NB4 (cell line): ENCODE data around the gene RPS28.

ENCODE experiments used
- MYC ChIP-seq: IDR thresholded peaks from 2 replicates; pipeline ENCODE4 v1.6.1; 2011; ENCODE audit warnings: low read depth, low read length
- POLR2A ChIP-seq: IDR thresholded peaks from 2 replicates; pipeline ENCODE4 v1.6.1; 2011; ENCODE audit warnings: mild to moderate bottlenecking; ENCODE audit not compliant: insufficient read length; ENCODE audit errors: extremely low read depth
- TF ChIP-seq, protein P1 (sequence below): IDR thresholded peaks from one replicate; pipeline ENCODE4 v1.5.1; 2012; ENCODE audit warnings: low read depth, low read length
- TF ChIP-seq, protein P2 (sequence below): IDR thresholded peaks from 2 replicates; pipeline ENCODE4 v1.6.1; 2011; ENCODE audit warnings: low read depth, low read length

DNA sequence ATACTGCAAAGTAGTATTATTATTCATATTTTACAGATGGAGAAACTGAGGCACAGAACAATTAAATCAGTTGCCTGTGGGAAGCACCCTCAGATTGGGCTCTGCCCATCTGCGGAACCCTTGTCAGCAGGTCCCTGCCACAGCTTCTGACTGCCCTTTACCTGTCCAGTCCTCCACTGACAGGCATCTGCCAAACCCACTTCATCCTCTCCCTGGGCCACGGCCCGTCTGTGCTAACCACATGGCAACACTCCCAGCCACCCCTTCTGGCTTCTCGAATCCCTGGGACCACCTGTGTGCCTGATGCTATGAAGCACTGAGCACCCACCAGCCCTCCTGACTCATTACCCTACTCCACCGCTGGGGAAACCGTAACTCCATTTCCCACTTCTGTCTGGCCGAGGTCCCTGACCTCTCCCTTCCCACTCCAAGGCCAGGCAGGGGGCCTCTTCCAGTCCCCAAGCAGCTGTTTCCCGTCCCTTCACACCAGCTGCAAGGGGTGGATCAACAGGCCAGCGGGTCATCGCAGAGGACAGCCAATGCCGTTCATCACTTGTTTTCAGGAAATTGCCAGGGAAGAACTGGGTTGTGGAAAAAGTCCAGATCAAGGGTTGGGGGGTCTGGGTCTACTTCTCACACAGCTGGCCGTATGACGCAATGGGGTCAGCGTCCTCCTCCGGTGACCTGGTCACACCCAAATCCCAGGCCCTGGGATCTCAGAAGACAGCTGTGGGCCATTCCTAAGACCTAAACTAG, 19.2 kb downstream of the RPS28 start:
- TF ChIP-seq, protein P1, sequence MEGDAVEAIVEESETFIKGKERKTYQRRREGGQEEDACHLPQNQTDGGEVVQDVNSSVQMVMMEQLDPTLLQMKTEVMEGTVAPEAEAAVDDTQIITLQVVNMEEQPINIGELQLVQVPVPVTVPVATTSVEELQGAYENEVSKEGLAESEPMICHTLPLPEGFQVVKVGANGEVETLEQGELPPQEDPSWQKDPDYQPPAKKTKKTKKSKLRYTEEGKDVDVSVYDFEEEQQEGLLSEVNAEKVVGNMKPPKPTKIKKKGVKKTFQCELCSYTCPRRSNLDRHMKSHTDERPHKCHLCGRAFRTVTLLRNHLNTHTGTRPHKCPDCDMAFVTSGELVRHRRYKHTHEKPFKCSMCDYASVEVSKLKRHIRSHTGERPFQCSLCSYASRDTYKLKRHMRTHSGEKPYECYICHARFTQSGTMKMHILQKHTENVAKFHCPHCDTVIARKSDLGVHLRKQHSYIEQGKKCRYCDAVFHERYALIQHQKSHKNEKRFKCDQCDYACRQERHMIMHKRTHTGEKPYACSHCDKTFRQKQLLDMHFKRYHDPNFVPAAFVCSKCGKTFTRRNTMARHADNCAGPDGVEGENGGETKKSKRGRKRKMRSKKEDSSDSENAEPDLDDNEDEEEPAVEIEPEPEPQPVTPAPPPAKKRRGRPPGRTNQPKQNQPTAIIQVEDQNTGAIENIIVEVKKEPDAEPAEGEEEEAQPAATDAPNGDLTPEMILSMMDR = peak; percentile 30
- TF ChIP-seq, protein P2, sequence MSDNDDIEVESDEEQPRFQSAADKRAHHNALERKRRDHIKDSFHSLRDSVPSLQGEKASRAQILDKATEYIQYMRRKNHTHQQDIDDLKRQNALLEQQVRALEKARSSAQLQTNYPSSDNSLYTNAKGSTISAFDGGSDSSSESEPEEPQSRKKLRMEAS = no peak
- TF ChIP-seq MYC (no peak), POLR2A (no peak)
